ENCODE results near the gene BCL2. TPM values are rescaled to one million over a fixed set of nuclear protein-coding genes. Genes with fewer than 3 reads are reported as not detected.

BCL2 gene
- total and polyA plus RNA-seq, 4 donors: 2.6 to 25.4 (median 14.0) TPM

DNA sequence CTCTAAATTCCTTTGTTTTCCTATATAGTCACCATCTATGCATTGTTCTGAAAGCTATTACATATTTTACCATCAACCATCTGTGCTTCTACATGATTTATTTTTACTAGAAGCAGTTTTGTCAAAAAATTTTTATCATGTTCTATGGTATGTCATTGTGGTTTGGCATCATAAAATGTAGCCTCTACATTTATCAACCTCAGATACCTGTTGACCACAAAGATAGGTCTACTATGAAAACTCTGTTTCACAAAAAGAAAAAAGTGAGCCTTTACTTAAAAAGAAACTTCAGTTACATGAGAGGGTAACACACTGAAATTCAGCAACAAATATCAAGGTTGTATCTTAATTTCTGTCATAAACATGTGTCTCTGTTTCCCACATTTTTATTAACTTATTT lies 3.7 kb downstream of the BCL2 start:
- Histone ChIP-seq H3K27ac (ENCODE audit: low read depth in 1 of 2, low read length in 2 of 2) (no peak overlapping the region), H3K4me1 (ENCODE audit: control insufficient read depth in 1 of 2, insufficient read depth in 2 of 2, low read length in 2 of 2) (peaks cover 0 to 4% of the 10 kb centered on the region in 2 donors), H3K4me3 (ENCODE audit: low read length in 2 of 2) (no peak overlapping the region), H3K36me3 (ENCODE audit: control insufficient read depth in 1 of 2, insufficient read depth in 2 of 2, low read length in 1 of 2) (no peaks in the 10 kb centered on the region), H3K9me3 (ENCODE audit: control insufficient read depth, low read length) (no peaks in the 10 kb centered on the region), H3K27me3 (ENCODE audit: control insufficient read depth in 1 of 2, insufficient read depth in 2 of 2, low read length in 1 of 2) (no peaks in the 10 kb centered on the region)
- DNase-seq (no peak), ATAC-seq (ENCODE audit: low FRiP score) (no peak)
- intact Hi-C loops (cut with DNase I): loop anchor here in 1 of 2 donors (2.0 kb wide), 1 partner anchor 53 kb away; no protein-coding TSS in a partner anchor

DNA sequence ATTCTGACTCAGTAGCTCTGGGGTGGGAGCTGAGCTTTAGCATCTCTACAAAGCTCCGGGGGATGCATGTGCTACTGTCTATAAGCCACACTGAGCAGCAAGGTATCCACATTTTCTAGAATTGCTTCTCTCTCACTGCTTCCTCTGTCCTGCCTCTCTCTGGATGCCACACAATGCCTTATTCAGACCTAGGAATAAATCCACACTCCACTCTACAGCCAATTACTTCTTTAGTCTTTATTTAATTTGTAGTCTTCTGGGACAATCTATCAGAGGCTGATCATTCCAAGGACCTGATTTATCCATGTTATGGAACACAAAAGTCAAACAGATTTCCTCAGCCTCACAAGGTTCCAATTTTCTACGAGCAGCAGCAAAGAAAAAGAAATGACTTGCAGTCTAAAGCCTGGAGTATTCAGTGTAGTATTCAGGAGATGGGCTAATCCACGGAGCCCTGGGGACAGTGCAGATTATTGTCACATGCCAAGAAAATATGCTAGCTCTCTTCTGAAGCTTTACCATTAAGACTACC lies 4.4 kb downstream of the BCL2 start:
- H3K4me1 ChIP-seq (ENCODE audit: control insufficient read depth in 1 of 2, insufficient read depth in 2 of 2, low read length in 2 of 2): peaks cover 0 to 4% of the 10 kb centered on the region in 2 donors
- H3K27ac ChIP-seq (ENCODE audit: low read depth in 1 of 2, low read length in 2 of 2): no peak overlapping the region
- no peaks in the 10 kb centered on the region for H3K27me3 ChIP-seq (ENCODE audit: control insufficient read depth in 1 of 2, insufficient read depth in 2 of 2, low read length in 1 of 2)
- WGBS, 2 donors: 24 to 38% methylated on average over 3 of the region's 3 CpGs
- ATAC-seq (ENCODE audit: low FRiP score) (no peak), DNase-seq (no peak)
- intact Hi-C loops (cut with DNase I): no loop called here
- H3K36me3 ChIP-seq (ENCODE audit: control insufficient read depth in 1 of 2, insufficient read depth in 2 of 2, low read length in 1 of 2): no peaks in the 10 kb centered on the region
- no peak overlapping the region for H3K4me3 ChIP-seq (ENCODE audit: low read length in 2 of 2)
- H3K9me3 ChIP-seq (ENCODE audit: control insufficient read depth, low read length): no peaks in the 10 kb centered on the region

DNA sequence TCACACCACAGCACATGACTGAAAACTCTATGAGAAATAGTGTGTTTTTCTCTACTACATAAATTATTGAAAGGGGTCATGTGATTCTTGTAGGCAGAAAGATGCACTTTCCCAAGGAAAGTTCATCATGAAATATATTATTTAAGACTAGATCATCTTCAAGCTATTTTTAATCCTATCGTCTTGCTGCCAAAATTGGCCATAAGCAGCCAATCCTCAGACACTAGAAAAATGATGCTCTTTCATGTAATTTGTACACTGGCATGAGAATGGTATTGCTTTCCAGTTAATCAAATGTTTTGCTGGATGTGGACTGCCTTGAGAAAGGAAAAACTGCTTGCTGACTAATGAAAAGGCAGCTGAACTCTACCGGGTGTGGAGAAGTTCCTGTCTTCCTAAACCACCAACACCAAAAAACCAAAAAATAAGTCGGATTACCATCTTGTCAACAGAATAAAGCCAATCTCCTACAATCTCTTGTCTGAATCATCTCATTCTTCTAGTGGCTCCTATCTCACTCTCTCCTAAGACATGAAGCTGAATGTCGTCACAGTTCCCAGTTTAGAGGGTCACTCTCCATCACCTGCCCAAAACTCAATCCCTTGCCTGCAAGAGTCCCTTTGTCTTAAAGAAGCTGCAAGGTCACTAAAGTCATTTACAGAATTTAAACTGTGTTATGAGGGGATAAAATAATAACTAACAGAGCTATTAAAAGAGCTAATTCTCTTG lies 5.3 kb downstream of the BCL2 start:
- Histone ChIP-seq H3K9me3 (ENCODE audit: control insufficient read depth, low read length) (no peaks in the 10 kb centered on the region), H3K27me3 (ENCODE audit: control insufficient read depth in 1 of 2, insufficient read depth in 2 of 2, low read length in 1 of 2) (no peaks in the 10 kb centered on the region), H3K4me1 (ENCODE audit: control insufficient read depth in 1 of 2, insufficient read depth in 2 of 2, low read length in 2 of 2) (peaks cover 0 to 4% of the 10 kb centered on the region in 2 donors), H3K27ac (ENCODE audit: low read depth in 1 of 2, low read length in 2 of 2) (no peak overlapping the region), H3K36me3 (ENCODE audit: control insufficient read depth in 1 of 2, insufficient read depth in 2 of 2, low read length in 1 of 2) (no peaks in the 10 kb centered on the region), H3K4me3 (ENCODE audit: low read length in 2 of 2) (no peak overlapping the region)
- DNase-seq (no peak), ATAC-seq (ENCODE audit: low FRiP score) (no peak)
- intact Hi-C loops (cut with DNase I): no loop called here
- 47 to 54% methylated on average over 4 of the region's 4 CpGs for WGBS, 2 donors

- peaks cover 0 to 7% of the 10 kb centered on the region in 2 donors for H3K4me1 ChIP-seq (ENCODE audit: control insufficient read depth in 1 of 2, insufficient read depth in 2 of 2, low read length in 2 of 2)
- no peak for DNase-seq
- intact Hi-C loops (cut with DNase I): no loop called here
- H3K36me3 ChIP-seq (ENCODE audit: control insufficient read depth in 1 of 2, insufficient read depth in 2 of 2, low read length in 1 of 2): no peaks in the 10 kb centered on the region
- no peaks in the 10 kb centered on the region for H3K9me3 ChIP-seq (ENCODE audit: control insufficient read depth, low read length)
- no peaks in the 10 kb centered on the region for H3K27me3 ChIP-seq (ENCODE audit: control insufficient read depth in 1 of 2, insufficient read depth in 2 of 2, low read length in 1 of 2)
- H3K4me3 ChIP-seq (ENCODE audit: low read length in 2 of 2): no peak overlapping the region
- H3K27ac ChIP-seq (ENCODE audit: low read depth in 1 of 2, low read length in 2 of 2): no peak overlapping the region
- no peak for ATAC-seq (ENCODE audit: low FRiP score)
- 64 to 65% methylated on average over 5 of the region's 5 CpGs for WGBS, 2 donors
Measured at GRCh38 chr18:63313396-63313917, 6.1 kb downstream of the BCL2 start.

DNA sequence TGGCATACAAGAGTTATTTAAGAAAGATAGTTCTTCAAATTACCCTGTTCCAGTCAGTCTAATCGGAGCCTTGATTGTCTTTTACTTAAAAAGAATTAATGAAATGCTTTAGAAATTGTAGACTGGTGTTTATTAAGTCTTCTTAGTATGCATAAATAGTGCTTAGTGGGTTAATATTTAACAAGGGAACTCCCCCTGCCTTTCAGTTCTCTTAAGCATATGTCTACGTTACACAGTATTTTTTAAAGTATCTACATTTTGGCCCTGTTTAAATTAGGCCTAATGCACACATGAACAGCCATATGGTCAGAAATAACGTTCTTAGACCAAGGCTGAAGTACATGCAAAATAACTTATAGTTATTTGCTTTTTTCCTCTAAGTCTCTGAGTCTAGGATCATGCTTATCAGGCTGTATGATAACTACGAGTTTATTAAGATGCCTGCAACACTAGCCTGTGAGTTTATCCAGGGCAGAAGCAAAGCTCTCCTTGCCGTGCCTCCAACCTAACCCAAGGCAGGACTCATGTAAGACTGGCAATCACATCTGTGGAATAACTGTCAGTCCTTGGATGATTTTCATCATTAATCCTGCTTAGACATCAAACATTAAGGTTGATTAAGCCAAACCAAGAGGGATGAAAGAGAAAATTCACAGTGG lies 6.7 kb downstream of the BCL2 start:
- Histone ChIP-seq H3K4me1 (ENCODE audit: control insufficient read depth in 1 of 2, insufficient read depth in 2 of 2, low read length in 2 of 2) (peaks cover 0 to 7% of the 10 kb centered on the region in 2 donors), H3K27ac (ENCODE audit: low read depth in 1 of 2, low read length in 2 of 2) (no peak overlapping the region)

DNA sequence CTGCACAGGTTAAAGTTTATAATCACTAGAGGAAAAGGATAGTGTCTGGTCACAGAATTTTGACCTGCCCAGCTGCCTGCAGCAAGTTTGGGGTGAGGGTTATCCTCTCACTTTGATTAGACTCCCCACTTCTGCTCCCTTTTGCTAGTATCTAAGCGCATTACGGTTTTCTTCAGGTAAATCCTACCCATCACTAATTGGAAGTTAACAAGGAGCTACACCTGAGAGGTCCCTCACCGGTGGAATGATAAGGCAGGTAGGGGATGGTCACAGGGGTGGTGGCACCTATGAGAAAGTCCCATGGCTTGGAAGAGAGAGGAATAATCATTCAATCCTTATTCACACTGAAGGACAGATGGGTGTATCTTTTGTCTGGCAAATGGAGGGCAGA lies 7.6 kb downstream of the BCL2 start:
- ATAC-seq (ENCODE audit: low FRiP score): no peak

More for the DNA sequence above, 6.7 kb downstream of the BCL2 start:
- DNase-seq (no peak), ATAC-seq (ENCODE audit: low FRiP score) (no peak)
- intact Hi-C loops (cut with DNase I): no loop called here
- H3K9me3 ChIP-seq (ENCODE audit: control insufficient read depth, low read length): no peaks in the 10 kb centered on the region
- H3K27me3 ChIP-seq (ENCODE audit: control insufficient read depth in 1 of 2, insufficient read depth in 2 of 2, low read length in 1 of 2): no peaks in the 10 kb centered on the region
- 43 to 45% methylated on average over 5 of the region's 5 CpGs for WGBS, 2 donors
- no peak overlapping the region for H3K4me3 ChIP-seq (ENCODE audit: low read length in 2 of 2)
- H3K36me3 ChIP-seq (ENCODE audit: control insufficient read depth in 1 of 2, insufficient read depth in 2 of 2, low read length in 1 of 2): no peaks in the 10 kb centered on the region

GRCh38 chr18:63311118-63312018 lies 8.2 kb downstream of the BCL2 start:
- Histone ChIP-seq H3K4me3 (ENCODE audit: low read length in 2 of 2) (no peak overlapping the region), H3K27ac (ENCODE audit: low read depth in 1 of 2, low read length in 2 of 2) (no peak overlapping the region), H3K27me3 (ENCODE audit: control insufficient read depth in 1 of 2, insufficient read depth in 2 of 2, low read length in 1 of 2) (no peaks in the 10 kb centered on the region), H3K9me3 (ENCODE audit: control insufficient read depth, low read length) (no peaks in the 10 kb centered on the region), H3K4me1 (ENCODE audit: control insufficient read depth in 1 of 2, insufficient read depth in 2 of 2, low read length in 2 of 2) (peaks cover 0 to 7% of the 10 kb centered on the region in 2 donors), H3K36me3 (ENCODE audit: control insufficient read depth in 1 of 2, insufficient read depth in 2 of 2, low read length in 1 of 2) (no peaks in the 10 kb centered on the region)
- ATAC-seq (ENCODE audit: low FRiP score): no peak
- DNase-seq: no peak
- intact Hi-C loops (cut with DNase I): no loop called here
- 82% methylated on average over 8 of the region's 8 CpGs for WGBS, 2 donors

More for the DNA sequence above, 7.6 kb downstream of the BCL2 start:
- Histone ChIP-seq H3K9me3 (ENCODE audit: control insufficient read depth, low read length) (no peaks in the 10 kb centered on the region), H3K4me1 (ENCODE audit: control insufficient read depth in 1 of 2, insufficient read depth in 2 of 2, low read length in 2 of 2) (peaks cover 0 to 7% of the 10 kb centered on the region in 2 donors), H3K36me3 (ENCODE audit: control insufficient read depth in 1 of 2, insufficient read depth in 2 of 2, low read length in 1 of 2) (no peaks in the 10 kb centered on the region), H3K27me3 (ENCODE audit: control insufficient read depth in 1 of 2, insufficient read depth in 2 of 2, low read length in 1 of 2) (no peaks in the 10 kb centered on the region), H3K27ac (ENCODE audit: low read depth in 1 of 2, low read length in 2 of 2) (no peak overlapping the region), H3K4me3 (ENCODE audit: low read length in 2 of 2) (no peak overlapping the region)
- intact Hi-C loops (cut with DNase I): no loop called here
- WGBS, 2 donors: 97% methylated on average over 3 of the region's 3 CpGs
- DNase-seq: no peak

GRCh38 chr18:63309422-63309821 lies 10.1 kb downstream of the BCL2 start:
- Histone ChIP-seq H3K4me3 (ENCODE audit: low read length in 2 of 2) (no peak overlapping the region), H3K4me1 (ENCODE audit: control insufficient read depth in 1 of 2, insufficient read depth in 2 of 2, low read length in 2 of 2) (peaks cover 0 to 4% of the 10 kb centered on the region in 2 donors), H3K36me3 (ENCODE audit: control insufficient read depth in 1 of 2, insufficient read depth in 2 of 2, low read length in 1 of 2) (no peaks in the 10 kb centered on the region), H3K9me3 (ENCODE audit: control insufficient read depth, low read length) (no peaks in the 10 kb centered on the region), H3K27ac (ENCODE audit: low read depth in 1 of 2, low read length in 2 of 2) (no peak overlapping the region), H3K27me3 (ENCODE audit: control insufficient read depth in 1 of 2, insufficient read depth in 2 of 2, low read length in 1 of 2) (no peaks in the 10 kb centered on the region)
- intact Hi-C loops (cut with DNase I): no loop called here
- DNase-seq (no peak), ATAC-seq (ENCODE audit: low FRiP score) (no peak)
- WGBS, 2 donors: 93 to 97% methylated on average over 5 of the region's 5 CpGs

Data from aorta (tissue), 5 donors.